Motor neuron (in vitro differentiated cells): ENCODE data around the gene CDK9. TPM values are rescaled to one million over a fixed set of nuclear protein-coding genes. Genes with fewer than 3 reads are reported as not detected.
A peak's percentile ranks its signal among the peaks of the same experiment; 100 is the strongest.
"Not testable (repeated sequence)": the region's sequence is repeated elsewhere in the genome, so short reads cannot be mapped to it uniquely, and the experiment has no call there.

ENCODE experiments used
- ATAC-seq, 8 experiments: fragments of 200-7000 bp; cut with Tn5 transposase; replicated peaks in 6 of 8; 2 replicates each; pipeline ENCODE4 v1.8.0; 2021; ENCODE audit warnings: mild to moderate bottlenecking in 8 of 8, moderate library complexity in 8 of 8
- H3K27ac ChIP-seq, 2 donors: fragments of 250-450 bp; sonication (Bioruptor Pico); 2 replicates each; pipeline ENCODE4 v1.9.0; 2021; ENCODE audit warnings: antibody characterized with exemption in 2 of 2, mild to moderate bottlenecking in 2 of 2, moderate library complexity in 1 of 2
- H3K4me1 ChIP-seq, 2 donors: fragments of 250-450 bp; sonication (Bioruptor Pico); replicated peaks in 1 of 2; 2 replicates each; pipeline ENCODE4 v1.6.1; 2021; ENCODE audit warnings: antibody characterized with exemption in 2 of 2, mild to moderate bottlenecking in 2 of 2, moderate library complexity in 1 of 2
- H3K4me3 ChIP-seq, 5 donors: fragments of 250-450 bp; sonication (Bioruptor Pico); 2 replicates each; pipeline ENCODE4 v1.9.0; 2021; ENCODE audit warnings: antibody characterized with exemption in 5 of 5, mild to moderate bottlenecking in 5 of 5, moderate library complexity in 4 of 5
- WGBS, 10 experiments: fragments of 450-650 bp; shearing (Covaris generic); methylation state at CpG; one replicate each; pipeline ENCODE4 v1.0.0; 2022; 5-methylcytosine and 5-hydroxymethylcytosine counted together
- in situ Hi-C, 9 experiments: fragments of 400-800 bp; cut with MboI; loops; one replicate each; pipeline ENCODE4 v1.15.0; 2021; ENCODE audit warnings: low sequenced_read_pairs in 9 of 9, low pct_unique_long_range_greater_than_20kb in 2 of 9; ENCODE audit not compliant: unreplicated experiment in 9 of 9
- total RNA-seq, 8 experiments: library from RNA; unstranded; fragments of 300-600 nt; gene quantifications; 2 replicates each; pipeline versions ENCODE4 v1.2.3 to v1.2.4, GENCODE V29; 2022

The CDK9 gene
- total RNA-seq, 8 experiments from 2014 or later, result 20.1 to 48.7 (median 29.8) TPM

DNA sequence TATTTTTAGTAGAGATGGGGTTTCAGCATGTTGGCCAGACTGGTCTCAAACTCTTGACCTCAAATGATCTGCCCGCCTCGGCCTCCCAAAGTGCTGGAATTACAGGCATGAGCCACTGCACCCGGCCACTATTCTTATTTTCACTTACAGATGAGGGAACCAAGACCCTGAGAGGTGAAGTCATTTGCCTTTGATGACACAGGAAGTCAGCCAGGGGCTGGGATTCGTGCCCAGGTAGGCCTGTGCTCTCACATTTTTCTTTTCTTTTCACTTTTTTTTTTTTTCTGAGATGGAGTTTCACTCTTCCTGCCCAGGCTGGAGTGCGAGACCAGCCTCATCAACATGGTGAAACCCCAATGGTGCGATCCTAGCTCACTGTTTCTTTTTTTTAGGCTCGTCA, 46.4 kb downstream of the CDK9 start:
- Histone ChIP-seq H3K4me1 (peaks cover 9 to 13% of the 10 kb centered on the region in 2 donors), H3K27ac (no peak overlapping the region), H3K4me3 (no peak overlapping the region)
- no peak for ATAC-seq
- WGBS, 10 experiments, result 0 to 94% (median 80%) methylated on average over 1 to 4 of the region's 7 CpGs; no CpG with 5 or more reads in 1 of the 10 experiments
- in situ Hi-C loops, result no loop called here

DNA sequence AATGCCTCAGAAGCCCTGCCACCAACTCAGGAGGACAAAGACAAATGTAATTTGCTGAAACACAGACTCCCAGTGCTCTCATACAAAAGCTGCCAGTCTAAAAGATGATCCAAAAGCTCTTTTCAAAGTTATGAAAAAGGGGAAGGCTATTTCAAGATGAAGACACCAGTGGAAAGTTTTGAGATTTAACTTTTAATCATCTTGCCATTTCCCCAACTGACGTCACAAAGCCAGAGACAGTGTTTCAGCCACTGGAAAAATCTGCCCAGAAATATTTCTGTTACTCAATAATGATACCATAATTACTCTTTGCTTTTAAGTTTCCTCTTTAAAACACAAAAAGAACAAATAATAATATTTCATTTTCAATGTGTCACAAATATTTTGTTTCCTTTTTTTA, 47.7 kb downstream of the CDK9 start:
- no peak for ATAC-seq
- H3K4me3 ChIP-seq, result no peak overlapping the region
- H3K27ac ChIP-seq, result no peak overlapping the region
- in situ Hi-C loops, result no loop called here
- 11 to 100% (median 92%) methylated on average over 1 of the region's 1 CpG; no CpG with 5 or more reads in 2 of the 10 experiments for WGBS, 10 experiments
- peaks cover 10 to 16% of the 10 kb centered on the region in 2 donors for H3K4me1 ChIP-seq

DNA sequence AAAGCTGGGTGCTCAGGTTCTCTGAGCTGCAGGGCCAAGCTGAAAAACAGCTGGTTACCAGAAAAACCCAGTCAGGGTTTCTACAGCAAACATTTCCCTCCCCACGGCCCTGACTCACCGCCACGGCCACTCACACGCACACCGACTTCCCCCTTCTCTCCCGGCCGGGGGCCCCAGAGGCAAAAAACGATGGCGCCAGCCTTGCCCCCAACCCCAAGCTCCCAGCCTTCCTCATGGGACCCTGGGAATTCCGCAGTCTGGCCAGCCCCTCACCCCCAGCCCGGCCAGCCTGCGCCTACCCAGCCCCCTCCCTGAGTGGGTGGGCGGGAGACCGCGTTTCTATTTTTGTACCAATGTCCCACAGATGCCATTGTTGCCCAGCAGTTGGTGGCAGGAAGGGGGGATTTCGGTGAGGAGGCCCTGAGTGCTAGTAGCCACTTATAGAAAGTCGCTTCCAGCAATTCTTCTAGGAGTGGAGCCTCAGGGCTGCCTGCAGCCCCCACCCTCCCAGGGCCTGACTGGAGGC, 50.2 kb downstream of the CDK9 start:
- in situ Hi-C loops, result no loop called here
- peak in 7 of 8 experiments; percentile 5 to 78 (median 71) for ATAC-seq

DNA sequence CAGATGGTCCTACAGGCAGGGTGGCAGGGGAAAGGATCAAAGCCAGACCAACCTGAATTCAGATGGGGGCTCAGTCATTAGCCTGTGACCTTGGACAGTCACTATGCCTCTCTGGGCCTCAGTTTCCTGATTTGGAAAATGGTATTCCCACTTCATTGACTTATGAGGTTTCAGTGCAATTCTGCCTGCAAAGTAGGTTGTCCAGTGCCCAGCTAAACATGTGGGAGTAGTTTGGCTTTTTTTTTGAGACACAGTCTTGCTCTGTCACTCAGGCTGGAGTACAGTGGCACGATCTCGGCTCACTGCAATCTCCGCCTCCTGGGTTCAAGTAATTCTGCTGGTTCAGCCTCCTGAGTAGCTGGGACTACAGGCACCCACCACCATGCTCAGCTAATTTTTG, 50.7 kb downstream of the CDK9 start:
- in situ Hi-C loops, H3K4me3 ChIP-seq, ATAC-seq, H3K27ac ChIP-seq: not testable (repeated sequence)
- 60 to 95% (median 90%) methylated on average over 2 to 3 of the region's 3 CpGs; no CpG with 5 or more reads in 5 of the 10 experiments for WGBS, 10 experiments
- peaks cover 10 to 14% of the 10 kb centered on the region in 2 donors for H3K4me1 ChIP-seq

More for the DNA sequence above, 50.2 kb downstream of the CDK9 start:
- H3K4me1 ChIP-seq, result peaks cover 10 to 14% of the 10 kb centered on the region in 2 donors
- 0 to 71% (median 57%) methylated on average over 1 to 2 of the region's 17 CpGs; no CpG with 5 or more reads in 7 of the 10 experiments for WGBS, 10 experiments
- H3K4me3 ChIP-seq, result no peak overlapping the region
- H3K27ac ChIP-seq, result no peak overlapping the region

DNA sequence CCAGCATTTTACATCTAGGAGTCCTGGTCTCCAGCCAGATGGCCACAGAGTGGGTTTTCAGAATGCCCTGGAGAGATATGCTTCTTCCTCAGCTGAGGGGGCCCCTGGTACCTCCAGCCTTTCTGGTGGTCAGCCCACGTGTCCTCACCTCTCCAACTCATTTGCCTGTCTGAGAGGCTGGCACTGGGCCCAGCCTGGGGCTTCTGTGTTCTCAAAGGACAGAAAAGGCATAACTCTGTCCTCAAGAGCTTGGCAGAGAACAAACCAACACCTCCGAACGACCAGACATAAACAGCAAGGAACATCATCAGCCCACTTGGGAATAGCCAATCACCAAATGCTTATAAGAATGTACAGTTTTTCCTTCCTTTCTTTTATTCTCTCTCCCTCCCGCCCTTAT, 51.5 kb downstream of the CDK9 start:
- no peak overlapping the region for H3K27ac ChIP-seq
- in situ Hi-C loops, result no loop called here
- WGBS, 10 experiments, result 51 to 100% (median 95%) methylated on average over 1 to 3 of the region's 4 CpGs; no CpG with 5 or more reads in 6 of the 10 experiments
- H3K4me3 ChIP-seq, result no peak overlapping the region
- peaks cover 10 to 14% of the 10 kb centered on the region in 2 donors for H3K4me1 ChIP-seq
- peak in 1 of 8 experiments; percentile 7 for ATAC-seq

DNA sequence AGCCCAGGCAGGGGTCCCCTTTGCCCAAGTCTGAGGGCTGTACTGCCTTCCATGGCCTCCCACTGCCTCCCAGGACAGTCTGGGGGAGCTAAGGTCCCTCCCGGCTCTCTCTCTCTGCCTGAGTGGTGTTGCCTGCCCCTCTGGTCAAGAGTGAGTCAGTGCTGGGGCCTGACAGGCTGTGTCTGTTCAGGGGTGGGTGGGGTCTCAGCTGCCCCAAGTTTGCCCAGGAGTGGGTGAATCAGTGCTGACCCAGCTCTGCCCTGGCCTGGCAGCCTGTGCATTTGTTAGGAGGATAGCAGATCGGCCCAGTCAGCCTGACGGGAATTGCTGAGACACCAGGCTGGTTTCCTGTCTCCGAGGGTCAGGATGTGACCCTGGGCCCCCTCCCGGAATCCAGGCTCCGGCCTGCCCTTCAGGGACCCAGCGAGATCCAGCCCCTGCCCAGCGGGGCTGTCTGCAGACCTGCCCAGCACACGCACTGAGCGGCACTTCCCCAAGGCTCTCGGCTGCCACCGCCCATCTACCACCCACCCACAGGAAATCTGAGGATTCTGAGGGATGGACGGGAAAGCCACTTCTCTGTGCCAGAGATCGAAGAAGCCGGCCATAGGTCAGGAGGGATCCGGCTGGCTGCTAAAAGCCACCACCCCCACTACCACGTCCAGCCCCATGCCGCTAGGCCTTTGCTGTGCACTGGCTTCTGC, 52.7 kb downstream of the CDK9 start:
- ATAC-seq, result peak; percentile 29 to 86 (median 62)
- no peak overlapping the region for H3K4me3 ChIP-seq
- peaks cover 10 to 14% of the 10 kb centered on the region in 2 donors for H3K4me1 ChIP-seq
- in situ Hi-C loops, result no loop called here
- WGBS, 10 experiments, result 13 to 100% (median 69%) methylated on average over 1 to 9 of the region's 18 CpGs; no CpG with 5 or more reads in 6 of the 10 experiments
- H3K27ac ChIP-seq, result no peak overlapping the region

Other genes with a start within 250 kb of the CDK9 start
- gene STXBP1, start 173.8 kb upstream of the CDK9 start, total RNA-seq, result 10 to 100 TPM; 21.1 to 77.4 (median 41.4) TPM
- 1 to 10 TPM in 6 of 8 experiments, under 1 TPM in 2; 0.87 to 9.0 (median 1.9) TPM for gene CFAP157, start 79.0 kb upstream of the CDK9 start, total RNA-seq
- 10 to 100 TPM in 4 of 8 experiments, 1 to 10 TPM in 4; 6.1 to 48.9 (median 11.5) TPM for gene PTRH1, start 70.4 kb upstream of the CDK9 start, total RNA-seq
- under 1 TPM; 0.05 to 0.57 (median 0.28) TPM for gene TTC16, start 70.0 kb upstream of the CDK9 start, total RNA-seq
- 10 to 100 TPM in 6 of 8 experiments, 1 to 10 TPM in 2; 5.5 to 18.1 (median 11.8) TPM for gene TOR2A, start 50.7 kb upstream of the CDK9 start, total RNA-seq
- 10 to 100 TPM in 2 of 8 experiments, 1 to 10 TPM in 4, under 1 TPM in 2; 0.14 to 12.5 (median 6.5) TPM for gene SH2D3C, start 7.4 kb upstream of the CDK9 start, total RNA-seq
- gene FPGS, start 16.8 kb downstream of the CDK9 start, total RNA-seq, result 10 to 100 TPM; 13.6 to 55.7 (median 28.6) TPM
- gene ENG, start 68.6 kb downstream of the CDK9 start, total RNA-seq, result 10 to 100 TPM in 3 of 8 experiments, 1 to 10 TPM in 2, under 1 TPM in 3; 0.21 to 28.1 (median 2.4) TPM
- gene AK1, start 91.6 kb downstream of the CDK9 start, total RNA-seq, result 100 to 1,000 TPM in 1 of 8 experiments, 10 to 100 TPM in 7; 27.8 to 238 (median 47.0) TPM
- gene ST6GALNAC6, start 113.6 kb downstream of the CDK9 start, total RNA-seq, result 10 to 100 TPM in 4 of 8 experiments, 1 to 10 TPM in 4; 5.6 to 48.8 (median 17.5) TPM
- gene ST6GALNAC4, start 131.0 kb downstream of the CDK9 start, total RNA-seq, result 10 to 100 TPM in 6 of 8 experiments, 1 to 10 TPM in 2; 6.5 to 54.7 (median 14.6) TPM
- 1 to 10 TPM in 7 of 8 experiments, under 1 TPM in 1; 0.66 to 4.9 (median 3.1) TPM for gene PIP5KL1, start 144.7 kb downstream of the CDK9 start, total RNA-seq
- 10 to 100 TPM; 22.5 to 37.6 (median 28.8) TPM for gene DPM2, start 151.8 kb downstream of the CDK9 start, total RNA-seq
- gene EEIG1, start 195.0 kb downstream of the CDK9 start, total RNA-seq, result 10 to 100 TPM in 5 of 8 experiments, 1 to 10 TPM in 3; 4.7 to 29.8 (median 13.3) TPM